Uterus (tissue), 2 donors: ENCODE data around the gene MYO18B.

Experiments used
- CTCF ChIP-seq, 4 experiments: fragments of 200-600 bp in 2 of 4; fragments of 450-650 bp in 2 of 4; sonication (generic) in 2 of 4; IDR thresholded peaks; one replicate each; pipeline ENCODE4 v1.5.1; 2016 to 2019; ENCODE audit warnings: antibody characterized with exemption in 4 of 4, mild to moderate bottlenecking in 2 of 4, moderate library complexity in 1 of 4
- POLR2A ChIP-seq, 2 donors: fragments of 450-650 bp; IDR thresholded peaks; one replicate each; pipeline ENCODE4 v1.6.1; 2016; ENCODE audit warnings: antibody characterized with exemption in 2 of 2, mild to moderate bottlenecking in 1 of 2, moderate library complexity in 1 of 2

GRCh38 chr22:25698978-25699377 is 43.0 kb upstream of the MYO18B start:
- TF ChIP-seq CTCF (IDR thresholded peaks at IDR 0.05) (no peak), POLR2A (IDR thresholded peaks at IDR 0.05) (no peak)
